Fibroblast of villous mesenchyme (primary cell): Measurements from ENCODE around the gene SPATA21. TPM values are rescaled to one million over a fixed set of nuclear protein-coding genes. Genes with fewer than 3 reads are reported as not detected.
"Not testable (repeated sequence)": the region's sequence is repeated elsewhere in the genome, so short reads cannot be mapped to it uniquely, and the experiment has no call there.

Source experiments
- DNase-seq: peaks from one replicate; pipeline ENCODE4 v3.0.0-alpha.2; 2010; ENCODE audit warnings: low read depth
- H3K4me3 ChIP-seq: 2 replicates; pipeline ENCODE4 v1.5.1; 2011; ENCODE audit warnings: low read depth, mild to moderate bottlenecking, low read length
- CTCF ChIP-seq: IDR thresholded peaks from 2 replicates; pipeline ENCODE4 v1.5.1; 2012; ENCODE audit warnings: low read depth, mild to moderate bottlenecking, low read length; ENCODE audit not compliant: insufficient read depth
- total RNA-seq: library from RNA; depleted of rRNA; stranded (reverse); fragments of >200 nt; gene quantifications from 2 replicates; pipeline ENCODE4 v1.2.3, GENCODE V29; 2012

The SPATA21 gene
- total RNA-seq = under 0.01 TPM in 1 of 2 replicates, not detected in the other

GRCh38 chr1:16436946-16437474, at the start of gene SPATA21:
Gene SPATA21 (minus strand): TSS chr1:16437424. CDS start chr1:16431371, 6,053 bp downstream.
- H3K4me3 ChIP-seq = no peak within 1 kb of the TSS
- TF ChIP-seq CTCF = no peak
- no peak for DNase-seq

GRCh38 chr1:16487011-16487410, 49.8 kb upstream of the SPATA21 start:
- not testable (repeated sequence) for DNase-seq, H3K4me3 ChIP-seq

GRCh38 chr1:16486316-16486715, 49.1 kb upstream of the SPATA21 start:
- H3K4me3 ChIP-seq, DNase-seq: not testable (repeated sequence)

GRCh38 chr1:16484931-16485330, 47.7 kb upstream of the SPATA21 start:
- no peak for TF ChIP-seq CTCF
- H3K4me3 ChIP-seq = no peak overlapping the region
- DNase-seq = no peak

- TF ChIP-seq CTCF = no peak
These were observed 47.2 kb upstream of the SPATA21 start for GRCh38 chr1:16484501-16484835.

GRCh38 chr1:16483639-16484500, 46.6 kb upstream of the SPATA21 start:
- not testable (repeated sequence) for H3K4me3 ChIP-seq

More at GRCh38 chr1:16484501-16484835, 47.2 kb upstream of the SPATA21 start:
- no peak overlapping the region for H3K4me3 ChIP-seq
- DNase-seq = no peak

GRCh38 chr1:16483146-16483545, 45.9 kb upstream of the SPATA21 start:
- not testable (repeated sequence) for H3K4me3 ChIP-seq, DNase-seq

More at GRCh38 chr1:16483639-16484500, 46.6 kb upstream of the SPATA21 start:
- not testable (repeated sequence) for DNase-seq

- DNase-seq = no peak
- TF ChIP-seq CTCF = no peak
- H3K4me3 ChIP-seq = no peak overlapping the region
These were observed 40.9 kb upstream of the SPATA21 start for GRCh38 chr1:16478091-16478490.

GRCh38 chr1:16475771-16476770, 38.8 kb upstream of the SPATA21 start:
- H3K4me3 ChIP-seq, DNase-seq: not testable (repeated sequence)
